Tibial nerve (tissue), 4 donors: ENCODE measurements around the gene QSOX1. TPM values are rescaled to one million over a fixed set of nuclear protein-coding genes. Genes with fewer than 3 reads are reported as not detected.

Source experiments
- DNase-seq, 2 donors: peaks; one replicate each; pipeline ENCODE4 v3.0.0-alpha.2; 2019; ENCODE audit warnings: low spot score in 2 of 2
- H3K27ac ChIP-seq, 4 donors: fragments of 200-600 bp; sonication (generic) in 3 of 4; one replicate each; pipeline ENCODE4 v1.5.1; 2017 to 2019; ENCODE audit warnings: mild to moderate bottlenecking in 1 of 4
- H3K27me3 ChIP-seq, 2 donors: fragments of 200-600 bp; sonication (generic) in 1 of 2; one replicate each; pipeline versions ENCODE4 v1.5.1 to v1.6.0; 2017 to 2019
- H3K36me3 ChIP-seq, 3 donors: fragments of 200-600 bp; sonication (generic); one replicate each; pipeline ENCODE4 v1.5.1; 2018 to 2019
- H3K4me1 ChIP-seq, 4 donors: fragments of 200-600 bp; sonication (generic) in 3 of 4; one replicate each; pipeline ENCODE4 v1.5.1; 2017 to 2019
- H3K4me3 ChIP-seq, 4 donors: fragments of 200-600 bp; sonication (generic) in 3 of 4; one replicate each; pipeline ENCODE4 v1.5.1; 2017 to 2019; ENCODE audit warnings: mild to moderate bottlenecking in 1 of 4, moderate library complexity in 1 of 4
- H3K9me3 ChIP-seq, 4 donors: fragments of 200-600 bp; sonication (generic) in 3 of 4; one replicate each; pipeline ENCODE4 v1.5.1; 2017 to 2019
- EP300 ChIP-seq, 2 donors: sonication (generic); formaldehyde crosslinking; IDR thresholded peaks; one replicate each; pipeline ENCODE4 v1.6.1; 2017; ENCODE audit warnings: antibody characterized with exemption in 2 of 2, mild to moderate bottlenecking in 1 of 2
- POLR2A ChIP-seq, 2 donors: fragments of 450-650 bp; IDR thresholded peaks; one replicate each; pipeline ENCODE4 v1.6.1; 2017; ENCODE audit warnings: antibody characterized with exemption in 2 of 2, mild to moderate bottlenecking in 2 of 2, moderate library complexity in 2 of 2
- WGBS, 2 donors: methylation state at CpG; one replicate each; pipeline ENCODE4 v1.1.5; 2018; 5-methylcytosine and 5-hydroxymethylcytosine counted together
- total RNA-seq, 4 donors: library from RNA; depleted of rRNA; stranded (reverse); fragments of >200 nt; gene quantifications; one replicate each; pipeline ENCODE4 v1.1.0, GENCODE V29; 2016
- TF ChIP-seq, protein P1 (sequence below), 5 experiments: fragments of 200-600 bp in 3 of 5; fragments of 450-650 bp in 2 of 5; sonication (generic) in 3 of 5; IDR thresholded peaks; one replicate each; pipeline ENCODE4 v1.5.1; 2016 to 2019; ENCODE audit warnings: antibody characterized with exemption in 5 of 5, mild to moderate bottlenecking in 3 of 5, moderate library complexity in 2 of 5

Gene QSOX1
- total RNA-seq, 4 donors from 2014 or later: 41.0 to 55.5 (median 50.7) TPM

DNA sequence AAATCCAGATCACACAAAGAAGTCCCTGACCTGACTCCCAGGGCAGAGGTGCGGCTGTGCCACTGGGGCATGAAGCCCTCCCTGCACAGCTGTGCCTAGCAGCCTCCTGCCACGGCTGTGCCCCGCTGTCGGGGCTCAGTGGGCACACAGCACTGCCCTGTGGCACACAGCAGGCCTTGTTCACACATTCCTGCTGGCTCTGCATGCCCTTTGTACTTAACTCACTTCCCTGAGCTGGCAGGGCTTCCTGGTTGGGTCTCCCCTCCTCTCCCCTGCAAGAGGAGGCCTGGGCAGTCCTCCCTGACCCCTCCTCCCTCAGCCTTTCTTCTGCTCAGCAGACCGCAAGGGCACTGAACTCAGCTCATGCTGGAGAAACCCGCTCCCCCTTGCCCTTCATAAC lies 90.2 kb downstream of the QSOX1 start:
- no peaks in the 10 kb centered on the region for H3K36me3 ChIP-seq
- peaks cover 0 to 58% of the 10 kb centered on the region in 2 donors for H3K27me3 ChIP-seq
- WGBS, 2 donors: 78 to 81% methylated on average over 2 to 6 of the region's 6 CpGs
- no peak for DNase-seq
- no peak overlapping the region for H3K27ac ChIP-seq
- no peaks in the 10 kb centered on the region for H3K9me3 ChIP-seq
- no peak overlapping the region for H3K4me3 ChIP-seq
- TF ChIP-seq EP300 (IDR thresholded peaks at IDR 0.05) (no peak), POLR2A (IDR thresholded peaks at IDR 0.05) (no peak)
- TF ChIP-seq, protein P1, sequence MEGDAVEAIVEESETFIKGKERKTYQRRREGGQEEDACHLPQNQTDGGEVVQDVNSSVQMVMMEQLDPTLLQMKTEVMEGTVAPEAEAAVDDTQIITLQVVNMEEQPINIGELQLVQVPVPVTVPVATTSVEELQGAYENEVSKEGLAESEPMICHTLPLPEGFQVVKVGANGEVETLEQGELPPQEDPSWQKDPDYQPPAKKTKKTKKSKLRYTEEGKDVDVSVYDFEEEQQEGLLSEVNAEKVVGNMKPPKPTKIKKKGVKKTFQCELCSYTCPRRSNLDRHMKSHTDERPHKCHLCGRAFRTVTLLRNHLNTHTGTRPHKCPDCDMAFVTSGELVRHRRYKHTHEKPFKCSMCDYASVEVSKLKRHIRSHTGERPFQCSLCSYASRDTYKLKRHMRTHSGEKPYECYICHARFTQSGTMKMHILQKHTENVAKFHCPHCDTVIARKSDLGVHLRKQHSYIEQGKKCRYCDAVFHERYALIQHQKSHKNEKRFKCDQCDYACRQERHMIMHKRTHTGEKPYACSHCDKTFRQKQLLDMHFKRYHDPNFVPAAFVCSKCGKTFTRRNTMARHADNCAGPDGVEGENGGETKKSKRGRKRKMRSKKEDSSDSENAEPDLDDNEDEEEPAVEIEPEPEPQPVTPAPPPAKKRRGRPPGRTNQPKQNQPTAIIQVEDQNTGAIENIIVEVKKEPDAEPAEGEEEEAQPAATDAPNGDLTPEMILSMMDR (IDR thresholded peaks at IDR 0.05): no peak
- no peaks in the 10 kb centered on the region for H3K4me1 ChIP-seq

DNA sequence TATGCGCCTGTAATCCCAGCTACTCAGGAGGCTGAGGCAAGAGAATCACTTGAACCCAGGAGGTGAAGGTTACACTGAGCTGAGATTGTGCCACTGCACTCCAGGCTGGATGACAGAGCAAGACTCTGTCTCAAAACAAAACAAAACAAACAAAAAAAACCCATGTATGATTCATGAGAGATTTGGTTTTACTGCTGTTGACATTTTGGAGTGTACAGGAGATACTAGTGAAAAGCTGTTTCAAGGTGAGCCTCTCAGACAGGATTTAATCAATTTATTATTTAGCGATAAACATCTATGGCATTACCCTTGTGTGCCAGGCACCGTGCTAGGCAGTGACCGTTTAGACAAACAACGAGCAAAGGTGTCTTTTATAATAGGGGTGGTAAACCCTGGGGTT lies 91.9 kb downstream of the QSOX1 start:
- no peaks in the 10 kb centered on the region for H3K4me1 ChIP-seq
- peaks cover 0 to 41% of the 10 kb centered on the region in 2 donors for H3K27me3 ChIP-seq
- 87 to 94% methylated on average over 5 of the region's 5 CpGs for WGBS, 2 donors
- TF ChIP-seq EP300 (IDR thresholded peaks at IDR 0.05) (no peak), POLR2A (IDR thresholded peaks at IDR 0.05) (no peak)
- TF ChIP-seq, protein P1 (IDR thresholded peaks at IDR 0.05): no peak
- no peak overlapping the region for H3K4me3 ChIP-seq
- H3K9me3 ChIP-seq: no peaks in the 10 kb centered on the region
- no peak overlapping the region for H3K27ac ChIP-seq
- no peak for DNase-seq
- no peaks in the 10 kb centered on the region for H3K36me3 ChIP-seq

DNA sequence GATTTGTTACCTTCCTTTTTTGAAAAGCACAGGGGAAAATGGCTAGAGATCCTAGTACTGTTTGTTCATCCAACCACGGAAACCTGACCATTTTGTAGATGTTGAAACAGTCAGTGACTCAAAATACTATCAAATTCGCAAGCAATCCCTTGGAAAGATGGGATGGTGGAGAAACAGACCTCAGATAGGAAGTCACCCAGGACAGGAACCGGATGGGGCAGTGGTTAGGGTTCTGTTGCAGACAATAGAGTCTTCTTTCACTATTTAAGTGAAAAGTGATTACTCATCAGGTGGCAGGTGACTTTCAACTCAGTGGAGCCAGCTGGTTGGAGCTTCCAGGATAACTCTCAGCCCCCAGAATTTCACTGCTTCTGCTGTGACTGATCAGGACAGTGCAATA lies 92.4 kb downstream of the QSOX1 start:
- peaks cover 0 to 41% of the 10 kb centered on the region in 2 donors for H3K27me3 ChIP-seq
- no peak overlapping the region for H3K27ac ChIP-seq
- no peaks in the 10 kb centered on the region for H3K9me3 ChIP-seq
- no peak overlapping the region for H3K4me3 ChIP-seq
- WGBS, 2 donors: 84 to 85% methylated on average over 3 of the region's 3 CpGs
- DNase-seq: no peak
- TF ChIP-seq POLR2A (IDR thresholded peaks at IDR 0.05): no peak
- TF ChIP-seq, protein P1 (IDR thresholded peaks at IDR 0.05): no peak
- TF ChIP-seq EP300 (IDR thresholded peaks at IDR 0.05): no peak
- no peaks in the 10 kb centered on the region for H3K4me1 ChIP-seq
- H3K36me3 ChIP-seq: no peaks in the 10 kb centered on the region

DNA sequence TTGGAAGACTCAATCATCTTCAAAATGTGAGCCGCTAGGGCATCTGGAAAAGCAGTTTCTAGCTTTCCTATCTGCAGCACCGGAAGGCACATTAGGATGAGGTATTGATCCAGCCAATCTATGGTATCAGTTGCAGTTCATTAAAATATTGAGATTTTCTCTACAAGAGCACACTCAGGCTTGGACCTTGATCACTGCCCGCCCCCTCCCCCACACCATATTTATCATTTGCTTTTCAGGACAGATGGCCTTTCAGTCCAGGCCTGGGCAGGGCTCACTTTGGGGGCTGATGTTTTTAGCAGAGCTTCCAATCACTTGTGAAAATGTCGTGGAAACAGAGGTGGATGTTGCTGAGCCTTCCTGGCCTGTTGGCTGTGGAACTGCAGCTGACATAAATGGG lies 92.9 kb downstream of the QSOX1 start:
- Histone ChIP-seq H3K4me1 (no peaks in the 10 kb centered on the region), H3K27ac (no peak overlapping the region), H3K27me3 (peaks cover 0 to 38% of the 10 kb centered on the region in 2 donors), H3K36me3 (no peaks in the 10 kb centered on the region), H3K4me3 (no peak overlapping the region), H3K9me3 (no peaks in the 10 kb centered on the region)
- TF ChIP-seq POLR2A (IDR thresholded peaks at IDR 0.05) (no peak), EP300 (IDR thresholded peaks at IDR 0.05) (no peak)
- TF ChIP-seq, protein P1 (IDR thresholded peaks at IDR 0.05): no peak
- DNase-seq: no peak
- WGBS, 2 donors: 80 to 81% methylated on average over 4 of the region's 4 CpGs

DNA sequence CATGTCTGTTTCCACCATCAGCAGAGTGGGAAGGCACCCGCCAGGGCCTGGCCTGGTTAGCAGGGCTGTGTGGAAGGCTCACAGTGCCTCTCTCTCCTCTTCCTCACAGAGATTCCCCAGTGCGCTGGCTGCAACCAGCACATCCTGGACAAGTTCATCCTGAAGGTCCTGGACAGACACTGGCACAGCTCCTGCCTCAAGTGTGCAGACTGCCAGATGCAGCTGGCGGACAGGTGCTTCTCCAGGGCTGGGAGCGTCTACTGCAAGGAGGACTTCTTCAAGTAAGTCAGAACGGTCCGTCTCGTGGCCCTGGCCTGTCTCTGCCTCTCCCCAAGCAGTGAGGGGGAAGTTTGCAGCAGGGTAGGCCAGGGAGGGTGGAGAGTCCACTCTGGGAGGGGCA lies 93.5 kb downstream of the QSOX1 start:
- no peaks in the 10 kb centered on the region for H3K4me1 ChIP-seq
- no peaks in the 10 kb centered on the region for H3K9me3 ChIP-seq
- H3K27me3 ChIP-seq: peaks cover 0 to 34% of the 10 kb centered on the region in 2 donors
- TF ChIP-seq, protein P1 (IDR thresholded peaks at IDR 0.05): no peak
- TF ChIP-seq POLR2A (IDR thresholded peaks at IDR 0.05) (no peak), EP300 (IDR thresholded peaks at IDR 0.05) (no peak)
- 75 to 96% methylated on average over 5 to 7 of the region's 7 CpGs for WGBS, 2 donors
- no peak for DNase-seq
- H3K36me3 ChIP-seq: no peaks in the 10 kb centered on the region
- H3K4me3 ChIP-seq: no peak overlapping the region
- H3K27ac ChIP-seq: no peak overlapping the region
